ENCODE results near the gene RALY.

DNA sequence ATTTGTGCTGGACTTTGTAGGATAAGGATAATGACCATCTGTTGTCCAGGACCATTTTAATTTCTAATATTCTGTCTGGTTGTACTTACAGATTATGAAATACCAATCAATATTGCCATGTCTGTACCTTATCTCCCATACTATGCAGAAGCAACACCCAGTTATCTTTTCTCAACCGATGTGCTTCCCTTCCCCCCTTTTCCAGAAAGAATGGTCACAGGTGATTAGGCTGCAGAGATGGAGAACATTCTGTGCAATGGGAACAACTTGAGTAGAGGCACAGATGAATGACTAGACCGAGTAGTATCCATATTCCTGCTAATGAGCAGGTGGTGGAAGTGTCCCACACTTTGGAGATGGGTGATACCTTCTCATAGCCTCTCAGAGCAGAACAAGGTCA is 10.5 kb downstream of the RALY start:
- TF ChIP-seq, protein P1, sequence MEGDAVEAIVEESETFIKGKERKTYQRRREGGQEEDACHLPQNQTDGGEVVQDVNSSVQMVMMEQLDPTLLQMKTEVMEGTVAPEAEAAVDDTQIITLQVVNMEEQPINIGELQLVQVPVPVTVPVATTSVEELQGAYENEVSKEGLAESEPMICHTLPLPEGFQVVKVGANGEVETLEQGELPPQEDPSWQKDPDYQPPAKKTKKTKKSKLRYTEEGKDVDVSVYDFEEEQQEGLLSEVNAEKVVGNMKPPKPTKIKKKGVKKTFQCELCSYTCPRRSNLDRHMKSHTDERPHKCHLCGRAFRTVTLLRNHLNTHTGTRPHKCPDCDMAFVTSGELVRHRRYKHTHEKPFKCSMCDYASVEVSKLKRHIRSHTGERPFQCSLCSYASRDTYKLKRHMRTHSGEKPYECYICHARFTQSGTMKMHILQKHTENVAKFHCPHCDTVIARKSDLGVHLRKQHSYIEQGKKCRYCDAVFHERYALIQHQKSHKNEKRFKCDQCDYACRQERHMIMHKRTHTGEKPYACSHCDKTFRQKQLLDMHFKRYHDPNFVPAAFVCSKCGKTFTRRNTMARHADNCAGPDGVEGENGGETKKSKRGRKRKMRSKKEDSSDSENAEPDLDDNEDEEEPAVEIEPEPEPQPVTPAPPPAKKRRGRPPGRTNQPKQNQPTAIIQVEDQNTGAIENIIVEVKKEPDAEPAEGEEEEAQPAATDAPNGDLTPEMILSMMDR (IDR thresholded peaks at IDR 0.05; ENCODE audit: poor library complexity, severe bottlenecking) = no peak
- TF ChIP-seq, protein P2, sequence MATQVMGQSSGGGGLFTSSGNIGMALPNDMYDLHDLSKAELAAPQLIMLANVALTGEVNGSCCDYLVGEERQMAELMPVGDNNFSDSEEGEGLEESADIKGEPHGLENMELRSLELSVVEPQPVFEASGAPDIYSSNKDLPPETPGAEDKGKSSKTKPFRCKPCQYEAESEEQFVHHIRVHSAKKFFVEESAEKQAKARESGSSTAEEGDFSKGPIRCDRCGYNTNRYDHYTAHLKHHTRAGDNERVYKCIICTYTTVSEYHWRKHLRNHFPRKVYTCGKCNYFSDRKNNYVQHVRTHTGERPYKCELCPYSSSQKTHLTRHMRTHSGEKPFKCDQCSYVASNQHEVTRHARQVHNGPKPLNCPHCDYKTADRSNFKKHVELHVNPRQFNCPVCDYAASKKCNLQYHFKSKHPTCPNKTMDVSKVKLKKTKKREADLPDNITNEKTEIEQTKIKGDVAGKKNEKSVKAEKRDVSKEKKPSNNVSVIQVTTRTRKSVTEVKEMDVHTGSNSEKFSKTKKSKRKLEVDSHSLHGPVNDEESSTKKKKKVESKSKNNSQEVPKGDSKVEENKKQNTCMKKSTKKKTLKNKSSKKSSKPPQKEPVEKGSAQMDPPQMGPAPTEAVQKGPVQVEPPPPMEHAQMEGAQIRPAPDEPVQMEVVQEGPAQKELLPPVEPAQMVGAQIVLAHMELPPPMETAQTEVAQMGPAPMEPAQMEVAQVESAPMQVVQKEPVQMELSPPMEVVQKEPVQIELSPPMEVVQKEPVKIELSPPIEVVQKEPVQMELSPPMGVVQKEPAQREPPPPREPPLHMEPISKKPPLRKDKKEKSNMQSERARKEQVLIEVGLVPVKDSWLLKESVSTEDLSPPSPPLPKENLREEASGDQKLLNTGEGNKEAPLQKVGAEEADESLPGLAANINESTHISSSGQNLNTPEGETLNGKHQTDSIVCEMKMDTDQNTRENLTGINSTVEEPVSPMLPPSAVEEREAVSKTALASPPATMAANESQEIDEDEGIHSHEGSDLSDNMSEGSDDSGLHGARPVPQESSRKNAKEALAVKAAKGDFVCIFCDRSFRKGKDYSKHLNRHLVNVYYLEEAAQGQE (IDR thresholded peaks at IDR 0.05; ENCODE audit: borderline replicate concordance) = no peak
- no peak for TF ChIP-seq RAD21 (conservative IDR thresholded peaks at IDR 0.05)
- TF ChIP-seq EZH2 (IDR thresholded peaks at IDR 0.05; ENCODE audit: borderline replicate concordance, insufficient read depth, low read length, poor library complexity, severe bottlenecking) = no peak
